DMS 273 (cell line): ENCODE results near the gene DAAM2.
A peak's percentile ranks its signal among the peaks of the same experiment; 100 is the strongest.

ENCODE experiments used
- DNase-seq: peaks from one replicate; lab custom pipeline; 2025; ENCODE audit not compliant: unreplicated experiment; lab: John Stamatoyannopoulos, UW

The DAAM2 gene

GRCh38 chr6:39791850-39792539 is at the start of gene DAAM2:
Gene DAAM2 (plus strand): TSS chr6:39792376. CDS start chr6:39856303, 63,927 bp downstream.
- peak; percentile 74 for DNase-seq

GRCh38 chr6:39746795-39747194 is 45.4 kb upstream of the DAAM2 start:
- no peak for DNase-seq

GRCh38 chr6:39752835-39753724 is 39.1 kb upstream of the DAAM2 start:
- DNase-seq, result no peak

- DNase-seq, result no peak
Observed at GRCh38 chr6:39753725-39754045, 38.5 kb upstream of the DAAM2 start.

- DNase-seq, result no peak
Observed at GRCh38 chr6:39754514-39755115, 37.6 kb upstream of the DAAM2 start.

- DNase-seq, result no peak
Observed at GRCh38 chr6:39755231-39755630, 36.9 kb upstream of the DAAM2 start.

- DNase-seq, result no peak
Observed at GRCh38 chr6:39756582-39756981, 35.6 kb upstream of the DAAM2 start.

GRCh38 chr6:39758905-39759605 is 33.1 kb upstream of the DAAM2 start:
- no peak for DNase-seq

GRCh38 chr6:39760226-39760952 is 31.8 kb upstream of the DAAM2 start:
- no peak for DNase-seq

GRCh38 chr6:39765508-39766065 is 26.6 kb upstream of the DAAM2 start:
- DNase-seq, result no peak

- DNase-seq, result no peak
Observed at GRCh38 chr6:39769012-39769411, 23.2 kb upstream of the DAAM2 start.

- peak; percentile 56 for DNase-seq
Observed at GRCh38 chr6:39770446-39770845, 21.7 kb upstream of the DAAM2 start.

GRCh38 chr6:39772559-39773273 is 19.5 kb upstream of the DAAM2 start:
- no peak for DNase-seq

- DNase-seq, result no peak
Observed at GRCh38 chr6:39773782-39774181, 18.4 kb upstream of the DAAM2 start.

- DNase-seq, result no peak
Observed at GRCh38 chr6:39776581-39776980, 15.6 kb upstream of the DAAM2 start.

- DNase-seq, result no peak
Observed at GRCh38 chr6:39777218-39777617, 15.0 kb upstream of the DAAM2 start.

- DNase-seq, result no peak
Observed at GRCh38 chr6:39777661-39778060, 14.5 kb upstream of the DAAM2 start.

GRCh38 chr6:39778581-39779255 is 13.5 kb upstream of the DAAM2 start:
- DNase-seq, result no peak

GRCh38 chr6:39785281-39785680 is 6.9 kb upstream of the DAAM2 start:
- no peak for DNase-seq
